HepG2 (cell line): ENCODE results near the gene DNAL4. TPM values are rescaled to one million over a fixed set of nuclear protein-coding genes. Genes with fewer than 3 reads are reported as not detected.

ENCODE experiments used
- ATAC-seq: fragments of 200-7000 bp; cut with Tn5 transposase; 3 replicates; pipeline ENCODE4 v1.9.1; 2020; ENCODE audit warnings: mild to moderate bottlenecking, moderate library complexity
- BruUV-seq: library from RNA; stranded (reverse); fragments of 400-500 nt; replicated peaks from 2 replicates; lab custom pipeline; 2021; lab: Mats Ljungman, UMichigan
- CTCF ChIA-PET: fragments of 300-600 bp; formaldehyde crosslinking; extraction: SDS; loops from one replicate; lab custom pipeline; 2021; ENCODE audit warnings: low total read pairs, inconsistent platforms, low intra/inter-chr PET ratio; lab: Yijun Ruan, JAX
- POLR2A ChIA-PET: fragments of 350-600 bp; sonication (Branson Sonifier 250); formaldehyde crosslinking; loops from one replicate; lab custom pipeline; 2020; ENCODE audit warnings: antibody characterized with exemption, inconsistent platforms; lab: Yijun Ruan, JAX
- DNase-seq: peaks from one replicate; pipeline ENCODE4 v3.0.0-alpha.2; 2015; ENCODE audit warnings: low spot score
- FAIRE-seq: peaks from 3 replicates; lab custom pipeline; 2011; peaks lifted over from hg19 to GRCh38; lab: Jason Lieb, UNC
- H2AFZ ChIP-seq: one replicate; pipeline ENCODE4 v1.6.1; 2011; ENCODE audit warnings: low read length, inconsistent platforms
- H3K27ac ChIP-seq: fragments of 300-600 bp; 3 replicates; pipeline ENCODE4 v1.8.0; 2011; ENCODE audit warnings: mixed run types, mild to moderate bottlenecking, mixed read lengths, low read length, inconsistent platforms; ENCODE audit not compliant: insufficient read depth; ENCODE audit errors: extremely low read length
- H3K27me3 ChIP-seq, 2 experiments: fragments of 200-600 bp in 1 of 2; 2 replicates in 1 of 2; 3 replicates in 1 of 2; pipeline versions ENCODE4 v1.6.0 to v1.8.0; 2011; ENCODE audit warnings: low read length in 2 of 2, mild to moderate bottlenecking in 2 of 2, moderate library complexity in 2 of 2, inconsistent platforms in 1 of 2; ENCODE audit not compliant: insufficient read depth in 2 of 2, control insufficient read depth in 1 of 2
- H3K36me3 ChIP-seq, 2 experiments: fragments of 200-600 bp in 1 of 2; replicated peaks in 1 of 2; 2 replicates in 1 of 2; 3 replicates in 1 of 2; pipeline versions ENCODE4 v1.5.1 to v1.8.0; 2011; ENCODE audit warnings: low read length in 2 of 2, inconsistent platforms in 1 of 2; ENCODE audit not compliant: insufficient read depth in 2 of 2, control insufficient read depth in 1 of 2
- H3K4me1 ChIP-seq: 2 replicates; pipeline ENCODE4 v1.5.1; 2012; ENCODE audit warnings: low read length, inconsistent platforms; ENCODE audit not compliant: insufficient read depth
- H3K4me2 ChIP-seq: 2 replicates; pipeline ENCODE4 v1.6.0; 2011; ENCODE audit warnings: low read depth, low read length, inconsistent platforms
- H3K4me3 ChIP-seq, 3 experiments: fragments of 200-600 bp in 1 of 3; sonication (generic), shearing (Covaris generic) in 1 of 3; replicated peaks in 1 of 3; 2 replicates each; pipeline ENCODE4 v1.5.1; 2011 to 2016; ENCODE audit warnings: low read length in 3 of 3, inconsistent platforms in 2 of 3, low read depth in 2 of 3, mild to moderate bottlenecking in 2 of 3, control low read depth in 1 of 3, mixed read lengths in 1 of 3; ENCODE audit not compliant: insufficient read depth in 1 of 3
- H3K79me2 ChIP-seq: one replicate; pipeline ENCODE4 v1.6.1; 2011; ENCODE audit warnings: low read length, inconsistent platforms; ENCODE audit not compliant: insufficient read depth
- H3K9ac ChIP-seq: 2 replicates; pipeline ENCODE4 v1.6.0; 2011; ENCODE audit warnings: mild to moderate bottlenecking, low read depth, low read length, inconsistent platforms; ENCODE audit not compliant: insufficient read depth
- H3K9me3 ChIP-seq: 2 replicates; pipeline ENCODE4 v1.5.1; 2012; ENCODE audit warnings: mild to moderate bottlenecking, low read length
- H4K20me1 ChIP-seq: 2 replicates; pipeline ENCODE4 v1.6.0; 2011; ENCODE audit warnings: inconsistent platforms, mild to moderate bottlenecking, low read length, moderate library complexity; ENCODE audit not compliant: insufficient read depth
- AGO2 ChIP-seq: fragments of 200-400 bp; formaldehyde crosslinking; optimal IDR thresholded peaks from 2 replicates; pipeline ENCODE3; 2017; ENCODE audit warnings: mild to moderate bottlenecking, low read depth, low read length, moderate library complexity
- DR1 ChIP-seq: sonication (generic); formaldehyde crosslinking; IDR thresholded peaks from 2 replicates; pipeline ENCODE4 v1.8.0; 2021; ENCODE audit warnings: mild to moderate bottlenecking, missing genetic modification reagents, inconsistent platforms
- HBP1 ChIP-seq: IDR thresholded peaks from 2 replicates; pipeline ENCODE4 v1.6.1; 2016; ENCODE audit warnings: low read depth, control low read depth
- MXI1 ChIP-seq: IDR thresholded peaks from 3 replicates; pipeline ENCODE4 v1.6.1; 2012; ENCODE audit warnings: low read depth, low read length, inconsistent platforms, borderline replicate concordance
- NR1H2 ChIP-seq: sonication (generic); formaldehyde crosslinking; IDR thresholded peaks from 2 replicates; pipeline ENCODE4 v1.8.1; 2022; ENCODE audit warnings: low read depth, missing genetic modification reagents, borderline replicate concordance
- SKIL ChIP-seq: sonication (generic); formaldehyde crosslinking; IDR thresholded peaks from 2 replicates; pipeline ENCODE4 v1.8.0; 2022; ENCODE audit warnings: missing genetic modification reagents, mild to moderate bottlenecking, moderate library complexity, borderline replicate concordance
- SP4 ChIP-seq: sonication (generic); formaldehyde crosslinking; IDR thresholded peaks from 2 replicates; pipeline ENCODE4 v1.8.1; 2023; ENCODE audit warnings: mild to moderate bottlenecking, missing genetic modification reagents
- ZNF644 ChIP-seq: IDR thresholded peaks from 2 replicates; pipeline ENCODE4 v1.6.1; 2016; ENCODE audit warnings: low read depth
- ZNF709 ChIP-seq: sonication (generic); formaldehyde crosslinking; IDR thresholded peaks from 2 replicates; pipeline ENCODE4 v1.5.0; 2020; ENCODE audit warnings: mild to moderate bottlenecking, missing genetic modification reagents
- ZSCAN22 ChIP-seq: sonication (generic); formaldehyde crosslinking; IDR thresholded peaks from 2 replicates; pipeline ENCODE4 v1.4.0; 2020; ENCODE audit warnings: mild to moderate bottlenecking, missing genetic modification reagents
- WGBS: methylation state at CpG from one replicate; pipeline ENCODE4 v1.1.6; 2017; ENCODE audit warnings: low lambda C conversion rate; 5-methylcytosine and 5-hydroxymethylcytosine counted together
- in situ Hi-C: cut with HindIII; loops from 2 replicates; pipeline ENCODE4 v1.10.0; 2017; ENCODE audit warnings: low pct_unique_long_range_greater_than_20kb; ENCODE audit not compliant: extremely low pct_ligation_motif_present
- intact Hi-C: fragments of 100-400 bp; cut with micrococcal nuclease; formaldehyde crosslinking; loops from one replicate; pipeline ENCODE4 v1.10.0; 2022; ENCODE audit not compliant: unreplicated experiment
- polyA plus RNA-seq, 8 experiments: library from polyadenylated mRNA; depleted of rRNA in 3 of 8; stranded (reverse) in 7 of 8; unstranded in 1 of 8; fragments of >200 nt; fragmentation: Illumina TruSeq in 4 of 8; extraction: Trizol in 4 of 8; gene quantifications; 2 replicates each; pipeline versions ENCODE4 v1.2.1 to v1.2.3, GENCODE V29; 2011 to 2016; ENCODE audit warnings: low read depth in 4 of 8, missing spikeins in 1 of 8, mixed read lengths in 1 of 8; ENCODE audit not compliant: insufficient read depth in 1 of 8
- total RNA-seq, 5 experiments: library from RNA; depleted of rRNA; stranded (reverse); fragments of >200 nt; fragmentation: Illumina TruSeq; extraction: Trizol; gene quantifications; 2 replicates each; pipeline ENCODE4 v1.2.3, GENCODE V29; 2016; ENCODE audit warnings: low read depth in 1 of 5
- TF ChIP-seq, protein P1 (sequence below): conservative IDR thresholded peaks from 2 replicates; pipeline ENCODE4 v1.6.1; 2018; ENCODE audit warnings: missing genetic modification reagents

DNAL4 gene
- total and polyA plus RNA-seq, 2 of the 13 experiments (the other 11 are each of a cell fraction or from before 2014, with no cell fraction given) = 8.0 to 10.7 TPM

DNA sequence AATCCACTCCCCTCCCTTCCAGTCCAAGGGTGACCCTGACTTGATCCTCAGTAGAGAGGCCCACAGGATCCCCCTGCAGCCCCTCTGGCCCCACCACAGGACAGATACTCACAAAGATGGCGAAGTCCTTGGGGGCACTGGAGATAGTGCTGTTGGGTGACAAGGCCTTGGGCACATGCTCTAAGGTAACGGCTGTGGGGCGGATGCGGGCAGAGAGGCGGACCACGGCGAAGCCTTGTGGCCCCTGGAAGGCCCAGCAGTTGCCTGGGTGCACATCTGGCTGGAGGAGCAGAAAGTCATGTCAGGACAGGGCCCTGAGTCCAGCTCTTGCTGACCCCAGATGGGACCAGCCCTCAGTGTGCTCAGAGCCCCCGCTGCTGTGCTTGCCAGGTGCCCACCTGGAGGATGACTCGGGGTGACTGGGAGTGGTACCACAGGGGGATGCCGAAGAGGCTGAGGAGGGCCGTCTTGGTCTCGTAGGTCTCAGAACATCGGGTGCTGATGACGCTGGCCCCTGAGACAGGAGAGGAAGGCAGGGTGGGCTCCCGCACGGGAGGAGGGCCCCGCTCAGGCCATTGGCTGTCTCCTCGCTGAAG is 55.4 kb downstream of the DNAL4 start:
- H3K9me3 ChIP-seq = no peaks in the 10 kb centered on the region
- H3K4me2 ChIP-seq = no peak overlapping the region
- ChIA-PET CTCF (no interaction called here), POLR2A (interaction anchor here (1.0 kb wide), 2 partner anchors 9 to 33 kb away, joined by 3 to 5 read pairs; partner anchors contain the start of gene GTPBP1)
- no peak for DNase-seq
- TF ChIP-seq AGO2 = peak; percentile 42
- no peak for TF ChIP-seq SP4 (CRISPR knock-in tag)
- no peak for TF ChIP-seq SKIL
- no peak for FAIRE-seq
- no peaks in the 10 kb centered on the region; a peak in 1 of 5 replicates for H3K27me3 ChIP-seq
- H3K27ac ChIP-seq = no peak overlapping the region
- no peak overlapping the region for H2AFZ ChIP-seq
- BruUV-seq = no TSS peak
- no peak for ATAC-seq
- peaks cover 52 to 79% of the 10 kb centered on the region in 2 experiments for H3K36me3 ChIP-seq
- 97% methylated on average over 16 of the region's 18 CpGs for WGBS
- no peaks in the 10 kb centered on the region for H3K79me2 ChIP-seq
- no peak overlapping the region for H3K4me3 ChIP-seq
- intact Hi-C loops = no loop called here
- no peaks in the 10 kb centered on the region for H4K20me1 ChIP-seq
- peaks cover 10% of the 10 kb centered on the region for H3K4me1 ChIP-seq
- in situ Hi-C loops = no loop called here
- H3K9ac ChIP-seq = no peak overlapping the region

DNA sequence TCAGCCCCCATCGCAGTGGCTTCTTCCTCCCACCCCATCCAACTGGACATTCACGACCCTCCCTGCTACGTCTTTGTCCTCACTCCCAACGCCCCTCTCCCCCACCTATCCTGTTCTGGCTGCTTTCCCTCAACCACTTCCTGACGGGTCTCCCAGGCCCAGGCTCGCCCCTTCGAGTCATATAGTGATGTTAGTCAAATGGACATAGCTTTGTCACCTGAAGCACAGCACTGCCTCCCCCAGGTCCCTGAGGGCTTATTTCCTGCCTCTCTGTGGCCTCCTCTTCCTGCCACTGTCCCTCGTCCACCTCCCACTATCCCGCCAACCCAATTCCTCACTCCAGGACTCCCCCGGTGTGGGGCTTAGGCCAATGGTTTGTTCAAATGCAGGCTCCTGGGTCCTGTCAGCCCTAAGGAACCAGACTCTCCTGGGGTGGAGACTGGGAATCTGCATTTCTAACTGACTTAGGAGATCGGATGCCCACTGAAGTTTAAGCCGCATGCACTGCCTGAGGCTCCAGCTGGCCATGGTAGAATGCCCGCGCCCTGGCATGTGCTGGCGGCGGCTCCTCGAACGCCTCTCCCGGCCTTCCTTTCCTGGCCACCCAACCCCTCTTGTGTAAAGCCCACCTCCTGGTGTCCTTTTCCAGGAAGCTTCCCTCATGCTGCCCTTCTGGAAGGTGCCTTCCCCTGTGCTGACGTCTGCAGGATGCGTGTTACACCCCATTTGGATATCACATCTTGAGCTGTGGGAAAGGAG is 56.5 kb downstream of the DNAL4 start:
- in situ Hi-C loops = no loop called here
- ChIA-PET CTCF (no interaction called here), POLR2A (interaction anchor here (1.0 to 1.3 kb wide), 3 partner anchors 10 to 32 kb away, joined by 3 to 5 read pairs (median 4); partner anchors contain the start of gene GTPBP1)
- Histone ChIP-seq H3K27me3 (no peaks in the 10 kb centered on the region; a peak in 1 of 5 replicates), H3K4me2 (no peak overlapping the region), H2AFZ (no peak overlapping the region), H3K36me3 (peaks cover 47 to 70% of the 10 kb centered on the region in 2 experiments), H3K27ac (no peak overlapping the region), H3K9me3 (no peaks in the 10 kb centered on the region), H3K79me2 (no peaks in the 10 kb centered on the region), H3K9ac (no peak overlapping the region), H3K4me3 (no peak overlapping the region), H4K20me1 (0 out of 2 replicates have a peak, but pooled peaks cover 6% of the 10 kb centered on the region), H3K4me1 (peaks cover 11% of the 10 kb centered on the region)
- DNase-seq (no peak), ATAC-seq (no peak), FAIRE-seq (no peak)
- intact Hi-C loops = no loop called here
- BruUV-seq = no TSS peak
- 92% methylated on average over 19 of the region's 21 CpGs for WGBS
- TF ChIP-seq ZNF709 (CRISPR knock-in tag) (no peak), NR1H2 (no peak), HBP1 (CRISPR knock-in tag) (no peak), ZNF644 (CRISPR knock-in tag) (no peak), MXI1 (no peak), AGO2 (peak; percentile 38), DR1 (CRISPR knock-in tag) (no peak), ZSCAN22 (CRISPR knock-in tag) (no peak)
- TF ChIP-seq, protein P1, sequence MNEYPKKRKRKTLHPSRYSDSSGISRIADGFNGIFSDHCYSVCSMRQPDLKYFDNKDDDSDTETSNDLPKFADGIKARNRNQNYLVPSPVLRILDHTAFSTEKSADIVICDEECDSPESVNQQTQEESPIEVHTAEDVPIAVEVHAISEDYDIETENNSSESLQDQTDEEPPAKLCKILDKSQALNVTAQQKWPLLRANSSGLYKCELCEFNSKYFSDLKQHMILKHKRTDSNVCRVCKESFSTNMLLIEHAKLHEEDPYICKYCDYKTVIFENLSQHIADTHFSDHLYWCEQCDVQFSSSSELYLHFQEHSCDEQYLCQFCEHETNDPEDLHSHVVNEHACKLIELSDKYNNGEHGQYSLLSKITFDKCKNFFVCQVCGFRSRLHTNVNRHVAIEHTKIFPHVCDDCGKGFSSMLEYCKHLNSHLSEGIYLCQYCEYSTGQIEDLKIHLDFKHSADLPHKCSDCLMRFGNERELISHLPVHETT (CRISPR knock-in tag) = no peak
